ENCODE data around the gene STAT1. TPM values are rescaled to one million over a fixed set of nuclear protein-coding genes. Genes with fewer than 3 reads are reported as not detected.

Gene STAT1
- total and polyA plus RNA-seq, 5 experiments from 2014 or later, result 62.8 to 231 (median 154) TPM

Other genes with a start within 250 kb of the STAT1 start
- gene GLS, start 133.3 kb downstream of the STAT1 start, total RNA-seq, result 100 to 1,000 TPM; 206 to 214 TPM
- 10 to 100 TPM; 30.0 to 55.9 (median 40.8) TPM for gene GLS, start 133.3 kb downstream of the STAT1 start, polyA plus RNA-seq
- gene STAT4, start 136.8 kb upstream of the STAT1 start, total RNA-seq, result 100 to 1,000 TPM; 134 to 137 TPM
- 10 to 100 TPM; 63.2 to 75.8 (median 73.7) TPM for gene STAT4, start 136.8 kb upstream of the STAT1 start, polyA plus RNA-seq
- under 1 TPM; 0.44 to 0.96 TPM for gene MYO1B, start 231.2 kb upstream of the STAT1 start, total RNA-seq
- gene MYO1B, start 231.2 kb upstream of the STAT1 start, polyA plus RNA-seq, result under 1 TPM; 0.20 to 0.76 (median 0.43) TPM